ENCODE results near the gene CCDC170.

DNA sequence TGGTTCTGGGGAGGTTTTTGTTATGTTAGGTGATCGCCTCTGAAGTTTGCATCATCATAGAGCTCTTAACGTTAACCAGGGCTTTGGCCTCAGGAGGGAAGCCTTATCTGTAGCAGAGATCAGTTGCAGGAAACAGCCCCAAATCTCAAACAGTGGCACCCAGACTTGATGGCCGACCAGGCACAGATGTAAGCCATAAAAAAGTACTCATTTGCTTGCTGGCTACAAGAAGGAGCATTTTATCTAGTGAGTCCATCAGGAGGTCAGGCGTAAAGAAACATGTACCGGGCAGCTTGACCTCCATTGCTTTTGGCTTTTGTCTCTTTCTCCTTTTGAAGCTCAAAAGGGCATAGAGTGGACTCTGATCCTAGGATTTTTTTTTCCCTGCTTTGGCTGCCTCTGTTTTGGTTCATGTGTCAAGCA is 122.3 kb downstream of the CCDC170 start:
- no peak for TF ChIP-seq POLR2A (IDR thresholded peaks at IDR 0.05; ENCODE audit: low read length)
- no peak for TF ChIP-seq GATA1 (IDR thresholded peaks at IDR 0.05; ENCODE audit: low read depth, low read length)
